Astrocyte of the hippocampus (primary cell): ENCODE measurements around the gene C22orf42.
"Not testable (repeated sequence)": the region's sequence is repeated elsewhere in the genome, so short reads cannot be mapped to it uniquely, and the experiment has no call there.

Experiments
- DNase-seq: peaks from one replicate; pipeline ENCODE4 v3.0.0; 2011; ENCODE audit warnings: low read depth, low spot score

Gene C22orf42, protein sequence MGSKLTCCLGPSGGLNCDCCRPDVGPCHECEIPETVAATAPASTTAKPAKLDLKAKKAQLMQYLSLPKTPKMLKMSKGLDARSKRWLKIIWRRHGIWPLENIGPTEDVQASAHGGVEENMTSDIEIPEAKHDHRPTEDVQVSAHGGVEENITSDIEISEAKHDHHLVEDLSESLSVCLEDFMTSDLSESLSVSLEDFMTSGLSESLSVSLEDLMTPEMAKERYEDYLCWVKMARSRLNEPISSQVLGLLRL

DNA sequence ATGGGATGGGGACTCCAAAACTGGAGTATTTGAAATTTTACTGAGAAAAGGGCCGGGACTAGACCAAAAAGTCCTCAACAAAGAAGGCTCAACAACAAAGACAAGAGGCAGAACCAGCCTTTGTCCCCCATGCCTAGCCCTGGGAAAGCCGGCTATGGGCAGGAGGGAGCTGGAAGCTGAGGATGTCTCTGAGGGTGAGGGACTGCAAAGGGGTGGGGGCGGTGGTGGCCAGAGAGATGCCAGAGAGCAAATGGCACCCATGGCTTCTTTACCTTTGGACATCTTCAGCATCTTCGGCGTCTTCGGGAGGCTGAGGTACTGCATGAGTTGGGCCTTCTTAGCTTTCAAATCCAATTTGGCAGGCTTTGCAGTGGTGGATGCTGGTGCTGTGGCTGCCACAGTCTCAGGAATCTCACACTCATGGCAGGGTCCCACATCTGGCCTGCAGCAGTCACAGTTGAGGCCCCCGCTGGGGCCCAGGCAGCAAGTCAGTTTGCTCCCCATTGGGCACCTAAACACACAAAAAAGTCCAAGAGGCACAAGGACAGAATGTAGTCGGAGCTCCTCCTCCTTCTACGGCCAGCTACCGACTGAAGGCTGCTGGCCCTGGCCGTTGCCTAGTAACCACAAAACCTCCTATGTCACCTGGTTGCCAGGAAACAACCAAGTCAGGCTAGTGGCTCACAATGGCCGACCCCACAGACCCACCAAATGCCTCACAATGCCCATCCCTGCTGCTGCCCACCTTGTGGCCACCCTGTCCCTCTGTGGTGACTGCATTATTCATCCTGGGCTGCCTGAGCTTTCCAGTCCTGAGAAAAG, at the start of gene C22orf42:
Gene C22orf42, minus strand, starts transcription at position 592 of the 822 bp plus-strand sequence. Its CDS starts 88 bp downstream, at position 504.
- DNase-seq, result no peak

DNA sequence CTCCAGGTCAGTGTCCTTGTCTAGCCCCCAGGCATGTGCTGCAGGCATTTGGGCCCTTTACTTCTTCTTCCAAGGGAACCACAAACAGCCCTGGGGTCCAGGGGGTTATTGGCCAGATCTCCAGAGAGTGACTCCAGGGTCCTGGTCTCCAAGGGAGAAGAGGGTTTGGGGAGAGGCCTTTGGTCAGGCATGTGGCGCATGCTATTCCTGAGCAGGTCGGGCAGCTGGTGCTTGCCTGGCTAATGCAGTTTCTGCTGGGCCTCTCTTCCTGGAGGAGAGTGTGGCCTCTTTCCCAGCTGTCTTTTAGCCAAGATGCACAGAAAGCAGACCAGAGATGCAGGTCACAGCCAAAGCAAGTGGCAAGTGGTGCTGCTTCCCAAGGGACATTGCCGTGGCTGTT, 49.6 kb upstream of the C22orf42 start:
- DNase-seq, result no peak

GRCh38 chr22:32207971-32208480, 48.9 kb upstream of the C22orf42 start:
- no peak for DNase-seq

DNA sequence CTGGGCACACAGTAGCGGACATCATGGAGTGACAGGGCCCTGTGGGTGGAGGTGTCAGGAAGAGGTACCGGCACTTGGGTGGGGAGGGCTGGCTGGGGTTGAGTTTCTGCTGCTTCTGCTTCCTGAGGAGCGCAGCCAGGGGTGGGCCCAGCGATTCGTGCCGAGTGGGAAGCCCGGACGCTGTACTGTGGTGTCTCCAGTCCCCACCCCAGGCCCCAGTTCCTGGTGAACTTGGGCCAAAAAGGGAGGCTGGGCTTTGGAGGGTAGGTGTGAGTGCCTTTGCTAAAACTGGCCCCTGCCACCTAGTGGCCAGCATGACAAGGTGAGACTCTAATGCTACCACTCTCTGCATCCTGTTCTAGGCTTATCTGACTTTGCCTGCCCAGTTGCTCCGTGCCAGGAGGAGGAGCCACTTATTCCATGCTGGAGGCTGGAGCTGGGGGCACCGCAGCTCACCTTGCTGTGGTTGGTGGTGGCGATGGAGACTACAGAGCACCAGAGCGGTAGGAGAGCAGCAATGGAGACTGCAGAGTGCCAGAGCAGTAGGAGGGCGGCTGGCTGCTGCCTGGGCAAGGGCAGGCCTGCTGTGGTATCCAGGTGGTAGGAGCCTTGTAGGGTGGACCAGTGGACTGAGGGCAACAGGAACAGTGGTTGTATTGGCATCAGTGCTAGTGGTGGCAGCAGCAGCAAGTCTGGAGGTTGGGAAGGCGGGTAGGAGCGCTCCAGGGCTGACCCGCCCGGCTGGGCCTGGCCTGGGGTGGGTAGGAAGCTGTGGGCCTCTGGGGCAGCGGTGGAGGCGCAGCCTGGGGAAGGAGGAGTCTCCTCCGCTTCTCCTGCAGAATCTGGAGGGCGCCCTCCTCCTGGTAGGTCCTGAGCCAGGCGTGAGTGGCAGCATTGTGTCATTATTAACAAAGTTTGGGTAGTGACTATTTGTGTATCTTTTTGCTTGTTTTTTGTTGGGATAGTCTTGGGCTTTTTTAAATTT, 48.0 kb upstream of the C22orf42 start:
- peak; percentile 18 for DNase-seq

GRCh38 chr22:32205974-32206773, 47.1 kb upstream of the C22orf42 start:
- no peak for DNase-seq

- DNase-seq, result peak; percentile 64
Observed at GRCh38 chr22:32204856-32205722, 46.0 kb upstream of the C22orf42 start, which contains the start of gene RFPL2. RFPL2 (minus strand) TSS chr22:32205073; CDS start chr22:32202451, 2,622 bp downstream.

DNA sequence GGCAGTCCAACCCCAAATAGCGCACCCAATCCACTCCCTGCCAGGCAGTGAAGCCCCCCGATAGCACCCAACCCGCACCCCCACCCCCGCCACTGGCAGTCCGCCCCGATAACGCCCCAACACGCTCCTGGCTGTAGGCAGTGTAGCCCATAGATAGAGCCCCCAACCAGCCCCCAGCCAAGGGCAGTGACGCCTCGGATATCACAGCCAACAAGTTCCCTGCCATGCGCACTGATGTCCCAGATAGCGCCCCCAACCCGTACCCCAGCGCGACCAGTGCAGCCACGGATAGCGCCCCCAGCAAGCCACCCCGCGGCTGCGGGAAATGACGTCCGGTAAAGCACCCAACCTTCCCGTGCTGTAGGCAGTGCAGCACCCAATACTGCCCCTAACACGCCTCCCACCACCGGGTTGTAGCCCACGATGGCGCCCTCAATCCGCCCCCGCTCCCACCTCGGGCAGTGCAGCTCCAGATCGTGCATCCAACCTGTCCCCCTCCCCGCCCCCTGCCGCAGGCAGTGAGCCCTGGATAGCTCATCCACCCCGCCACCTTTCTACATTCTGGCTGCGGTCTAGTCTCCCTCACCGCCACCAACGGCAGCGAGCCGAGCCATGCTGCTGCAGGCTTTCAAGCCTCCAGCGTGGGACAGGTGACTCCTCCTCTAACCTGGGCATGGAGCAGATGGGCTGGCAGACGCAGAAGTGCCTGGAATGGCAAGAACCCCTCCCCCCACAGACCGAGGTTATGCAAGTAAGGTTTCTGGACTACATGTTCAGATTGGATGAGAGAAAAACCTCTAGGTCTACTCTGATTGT, 45.1 kb upstream of the C22orf42 start:
- peak; percentile 5 for DNase-seq

GRCh38 chr22:32203181-32204039, 44.3 kb upstream of the C22orf42 start:
- DNase-seq, result no peak

GRCh38 chr22:32202539-32203180, 43.6 kb upstream of the C22orf42 start:
- peak; percentile 73 for DNase-seq

DNA sequence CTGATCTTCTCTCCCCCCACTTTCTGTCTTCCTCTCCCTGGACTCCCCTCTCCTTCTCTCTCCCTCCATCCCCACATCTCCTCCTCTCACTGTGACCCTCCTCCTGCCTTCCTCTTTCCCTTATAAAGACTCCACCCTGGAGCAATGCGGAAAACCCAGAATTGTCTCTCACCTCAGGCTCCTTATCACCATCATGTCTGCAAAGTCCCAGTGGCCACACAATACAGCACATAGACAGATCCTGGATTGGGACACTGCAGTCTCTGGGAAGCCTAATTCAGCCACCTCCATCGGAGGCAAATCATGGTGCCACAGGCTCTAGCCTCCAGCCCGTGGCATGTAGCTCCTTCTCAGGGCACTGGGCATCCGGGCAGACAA, 43.0 kb upstream of the C22orf42 start:
- DNase-seq, result no peak

DNA sequence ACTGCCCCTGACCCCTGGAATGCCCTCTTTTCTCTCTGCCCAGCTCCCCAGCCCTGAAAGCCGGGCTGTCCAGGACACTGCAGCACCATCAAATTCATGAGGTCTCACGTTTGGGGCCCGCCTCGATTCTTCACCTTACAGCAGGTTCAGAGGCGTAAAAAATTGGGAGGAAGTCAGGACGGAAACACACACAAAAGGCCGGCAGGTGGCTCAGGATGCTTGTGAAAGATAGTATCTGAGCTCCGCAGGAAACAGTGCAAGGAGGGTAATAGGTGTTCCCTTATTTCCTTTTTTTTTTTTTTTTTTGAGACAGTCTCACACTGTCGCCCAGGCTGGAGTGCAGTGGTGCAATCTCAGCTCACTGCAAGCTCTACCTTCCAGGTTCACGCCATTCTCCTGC, 41.6 kb upstream of the C22orf42 start:
- no peak for DNase-seq

DNA sequence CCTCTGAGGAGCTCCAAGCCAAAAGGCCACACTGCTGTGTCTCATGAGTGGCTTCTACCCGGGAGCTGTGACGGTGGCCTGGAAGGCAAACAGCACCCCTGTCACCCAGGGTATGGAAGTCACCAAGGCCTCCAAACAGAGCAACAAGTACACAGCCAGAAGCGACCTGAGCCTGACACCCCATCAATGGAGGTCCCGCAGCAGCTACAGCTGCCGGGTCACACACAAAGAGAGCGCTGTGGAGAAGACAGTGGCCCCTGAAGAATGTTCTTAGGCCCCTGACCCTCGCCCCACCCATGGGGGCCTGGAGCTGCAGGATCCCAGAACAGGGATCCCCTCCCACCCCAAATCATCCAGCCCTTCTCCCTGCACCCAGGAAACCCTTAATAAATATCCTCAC, 40.9 kb upstream of the C22orf42 start:
- no peak for DNase-seq

- DNase-seq, result no peak
Observed at GRCh38 chr22:32199341-32199740, 40.2 kb upstream of the C22orf42 start.

DNA sequence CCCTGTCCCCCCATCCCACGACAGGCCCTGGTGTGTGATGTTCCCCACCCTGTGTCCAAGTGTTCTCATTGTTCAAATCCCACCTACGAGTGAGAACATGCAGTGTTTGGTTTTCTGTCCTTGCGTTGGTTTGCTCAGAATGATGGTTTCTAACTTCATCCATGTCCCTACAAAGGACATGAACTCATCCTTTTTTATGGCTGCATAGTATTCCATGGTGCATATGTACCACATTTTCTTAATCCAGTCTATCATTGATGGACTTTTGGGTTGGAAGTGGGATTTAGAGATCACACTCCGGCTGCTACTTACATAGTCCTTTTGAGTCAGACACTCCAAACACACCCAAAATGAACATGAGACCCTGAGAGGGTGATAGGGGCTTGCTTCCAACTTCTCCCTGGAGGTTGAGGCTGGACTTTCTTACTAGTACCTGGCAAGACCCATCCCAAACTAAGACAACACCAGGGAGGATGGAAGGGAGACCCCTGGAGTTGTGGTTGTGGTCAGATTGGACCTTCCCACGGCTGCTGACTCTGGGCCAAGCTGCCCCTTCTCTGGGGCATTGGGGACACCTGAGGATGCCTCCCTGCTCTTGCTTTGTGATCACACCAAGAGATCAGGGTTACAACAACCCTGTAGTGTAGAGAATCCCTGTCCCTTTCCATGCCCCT, 38.6 kb upstream of the C22orf42 start:
- DNase-seq, result not testable (repeated sequence)

DNA sequence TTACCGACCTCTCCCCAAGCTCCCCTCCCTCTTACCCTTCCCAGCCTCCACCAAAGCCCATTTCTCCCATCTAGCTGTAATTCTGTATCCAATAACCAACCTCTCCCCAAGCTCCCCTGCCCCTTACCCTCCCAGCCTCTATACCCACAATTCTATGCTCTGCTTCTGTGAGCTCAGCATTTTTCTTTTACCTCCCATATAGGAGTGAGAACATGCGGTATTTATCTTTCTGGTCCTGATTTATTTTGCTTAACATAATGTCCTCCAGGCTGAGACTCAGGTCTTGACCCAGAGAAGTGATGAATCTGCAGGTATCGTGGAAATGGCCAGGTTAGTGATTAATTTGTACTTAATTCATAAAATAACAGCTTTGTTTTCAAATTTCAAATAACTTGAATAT, 36.8 kb upstream of the C22orf42 start:
- not testable (repeated sequence) for DNase-seq

DNA sequence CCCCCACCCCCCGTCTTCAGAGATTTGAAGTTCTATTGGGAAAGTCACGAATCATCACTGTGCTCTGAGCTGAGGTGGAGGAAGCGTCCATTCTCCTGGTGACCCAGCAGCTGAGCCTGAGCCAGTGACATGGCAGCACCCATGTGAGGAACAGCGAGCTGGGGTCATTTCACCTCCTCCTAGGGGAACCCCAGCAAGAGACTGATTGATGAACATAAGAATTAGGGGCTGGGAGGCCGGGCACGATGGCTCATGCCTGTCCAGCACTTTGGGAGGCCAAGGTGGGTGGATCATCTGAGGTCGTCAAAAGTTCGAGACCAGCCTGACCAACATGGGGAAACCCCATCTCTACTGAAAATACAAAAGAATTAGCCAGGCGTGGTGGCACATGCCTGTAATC, 34.2 kb upstream of the C22orf42 start:
- not testable (repeated sequence) for DNase-seq

DNA sequence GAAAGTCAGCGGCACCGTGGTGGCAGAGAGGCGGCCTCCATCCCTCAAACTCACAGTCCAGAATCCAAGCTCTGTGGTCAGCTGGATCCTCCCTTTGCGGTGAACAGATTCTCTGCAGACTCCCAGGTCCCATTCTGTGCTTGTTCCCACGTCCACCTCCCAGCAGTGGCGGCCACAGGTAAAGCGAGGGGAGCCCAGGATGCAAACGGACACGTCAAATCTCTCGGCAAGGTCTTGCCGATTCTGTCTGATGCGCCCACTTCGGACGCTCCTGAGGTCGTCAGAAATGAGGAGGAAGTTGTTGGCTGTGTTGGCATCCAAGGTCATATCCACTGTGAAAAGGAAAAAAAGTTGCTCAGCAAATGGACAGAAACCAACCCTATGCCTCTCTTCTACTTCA, 31.9 kb upstream of the C22orf42 start:
- DNase-seq, result not testable (repeated sequence)
